Measurements from ENCODE around the gene GARNL3.

Gene GARNL3

GRCh38 chr9:127384901-127385300 lies 120.3 kb downstream of the GARNL3 start:
- no peak overlapping the region for H3K4me3 ChIP-seq (replicated peaks; ENCODE audit: low read depth, low read length)
- no peak for DNase-seq (ENCODE audit: extremely low read depth, low read depth)
- no peak for TF ChIP-seq CTCF (IDR thresholded peaks at IDR 0.05; ENCODE audit: low read depth, low read length, missing control alignments)

GRCh38 chr9:127386249-127386648 lies 121.7 kb downstream of the GARNL3 start:
- H3K4me3 ChIP-seq (replicated peaks; ENCODE audit: low read depth, low read length): no peak overlapping the region
- no peak for DNase-seq (ENCODE audit: extremely low read depth, low read depth)
- TF ChIP-seq CTCF (IDR thresholded peaks at IDR 0.05; ENCODE audit: low read depth, low read length, missing control alignments): no peak

GRCh38 chr9:127386981-127387380 lies 122.4 kb downstream of the GARNL3 start:
- no peak overlapping the region for H3K4me3 ChIP-seq (replicated peaks; ENCODE audit: low read depth, low read length)
- DNase-seq (ENCODE audit: extremely low read depth, low read depth): no peak
- no peak for TF ChIP-seq CTCF (IDR thresholded peaks at IDR 0.05; ENCODE audit: low read depth, low read length, missing control alignments)

GRCh38 chr9:127388037-127388855 lies 123.7 kb downstream of the GARNL3 start:
- peak; percentile 84 for DNase-seq (ENCODE audit: extremely low read depth, low read depth)
- TF ChIP-seq CTCF (IDR thresholded peaks at IDR 0.05; ENCODE audit: low read depth, low read length, missing control alignments): no peak

GRCh38 chr9:127388856-127389238 lies 124.3 kb downstream of the GARNL3 start:
- no peak overlapping the region for H3K4me3 ChIP-seq (replicated peaks; ENCODE audit: low read depth, low read length)
- no peak for TF ChIP-seq CTCF (IDR thresholded peaks at IDR 0.05; ENCODE audit: low read depth, low read length, missing control alignments)
- no peak for DNase-seq (ENCODE audit: extremely low read depth, low read depth)

More at GRCh38 chr9:127388037-127388855, 123.7 kb downstream of the GARNL3 start:
- no peak overlapping the region for H3K4me3 ChIP-seq (replicated peaks; ENCODE audit: low read depth, low read length)

GRCh38 chr9:127389381-127390247 lies 125.0 kb downstream of the GARNL3 start:
- H3K4me3 ChIP-seq (replicated peaks; ENCODE audit: low read depth, low read length): no peak overlapping the region
- no peak for TF ChIP-seq CTCF (IDR thresholded peaks at IDR 0.05; ENCODE audit: low read depth, low read length, missing control alignments)
- DNase-seq (ENCODE audit: extremely low read depth, low read depth): no peak
